DOHH2 (cell line): ENCODE results near the gene FERMT1.
"Not testable (repeated sequence)": the region's sequence is repeated elsewhere in the genome, so short reads cannot be mapped to it uniquely, and the experiment has no call there.

Experiments used
- H3F3A ChIP-seq: fragments of 200-600 bp; sonication (generic), shearing (Covaris generic); 2 replicates; pipeline ENCODE4 v1.6.0; 2016; ENCODE audit warnings: antibody characterized with exemption, mild to moderate bottlenecking; ENCODE audit not compliant: control insufficient read depth, insufficient read depth
- H3K27ac ChIP-seq: fragments of 200-600 bp; sonication (generic); 2 replicates; pipeline ENCODE4 v1.5.1; 2014; ENCODE audit warnings: low read depth, mild to moderate bottlenecking, low read length, moderate library complexity
- H3K27me3 ChIP-seq: fragments of 200-600 bp; sonication (generic); 2 replicates; pipeline ENCODE4 v1.6.1; 2014; ENCODE audit warnings: mild to moderate bottlenecking, low read length, mixed read lengths; ENCODE audit not compliant: control insufficient read depth
- H3K36me3 ChIP-seq: fragments of 200-600 bp; sonication (generic); 2 replicates; pipeline ENCODE4 v1.6.1; 2014; ENCODE audit warnings: mild to moderate bottlenecking, low read length, moderate library complexity, mixed read lengths; ENCODE audit not compliant: control insufficient read depth
- H3K4me1 ChIP-seq: fragments of 200-600 bp; sonication (generic); 2 replicates; pipeline ENCODE4 v1.6.1; 2014; ENCODE audit warnings: mild to moderate bottlenecking, low read length, mixed read lengths; ENCODE audit not compliant: control insufficient read depth
- H3K4me2 ChIP-seq: fragments of 200-600 bp; sonication (generic); 2 replicates; pipeline ENCODE4 v1.6.0; 2014; ENCODE audit warnings: mild to moderate bottlenecking, low read length, moderate library complexity
- H3K4me3 ChIP-seq: fragments of 200-600 bp; sonication (generic); 2 replicates; pipeline ENCODE4 v1.5.1; 2014; ENCODE audit warnings: mild to moderate bottlenecking, low read length, mixed read lengths
- H3K79me2 ChIP-seq: fragments of 200-600 bp; sonication (generic); 2 replicates; pipeline ENCODE4 v1.6.1; 2014; ENCODE audit warnings: mild to moderate bottlenecking, low read length, mixed read lengths; ENCODE audit not compliant: control insufficient read depth
- H3K9me2 ChIP-seq: fragments of 200-600 bp; sonication (generic); replicated peaks from 2 replicates; pipeline ENCODE4 v1.6.1; 2014; ENCODE audit warnings: mild to moderate bottlenecking, low read length, mixed read lengths; ENCODE audit not compliant: control insufficient read depth
- H3K9me3 ChIP-seq: fragments of 200-600 bp; sonication (generic); 2 replicates; pipeline ENCODE4 v1.6.1; 2014; ENCODE audit warnings: antibody characterized with exemption, low read length, mixed read lengths; ENCODE audit not compliant: control insufficient read depth, insufficient read depth
- H4K20me1 ChIP-seq: fragments of 200-600 bp; sonication (generic); 2 replicates; pipeline ENCODE4 v1.6.0; 2014; ENCODE audit warnings: low read depth, mild to moderate bottlenecking, antibody characterized with exemption, low read length, moderate library complexity; ENCODE audit not compliant: control insufficient read depth, insufficient read depth
- CTCF ChIP-seq: fragments of 200-600 bp; sonication (generic); IDR thresholded peaks from one replicate; pipeline ENCODE4 v1.5.1; 2014; ENCODE audit warnings: antibody characterized with exemption, mild to moderate bottlenecking, low read depth, low read length; ENCODE audit not compliant: poor library complexity, severe bottlenecking
- EZH2phosphoT487 ChIP-seq: fragments of 200-600 bp; sonication (generic); IDR thresholded peaks from 2 replicates; pipeline ENCODE4 v1.6.1; 2017; ENCODE audit warnings: borderline replicate concordance, mild to moderate bottlenecking, antibody characterized with exemption, low read length, moderate library complexity, mixed read lengths

Gene FERMT1

DNA sequence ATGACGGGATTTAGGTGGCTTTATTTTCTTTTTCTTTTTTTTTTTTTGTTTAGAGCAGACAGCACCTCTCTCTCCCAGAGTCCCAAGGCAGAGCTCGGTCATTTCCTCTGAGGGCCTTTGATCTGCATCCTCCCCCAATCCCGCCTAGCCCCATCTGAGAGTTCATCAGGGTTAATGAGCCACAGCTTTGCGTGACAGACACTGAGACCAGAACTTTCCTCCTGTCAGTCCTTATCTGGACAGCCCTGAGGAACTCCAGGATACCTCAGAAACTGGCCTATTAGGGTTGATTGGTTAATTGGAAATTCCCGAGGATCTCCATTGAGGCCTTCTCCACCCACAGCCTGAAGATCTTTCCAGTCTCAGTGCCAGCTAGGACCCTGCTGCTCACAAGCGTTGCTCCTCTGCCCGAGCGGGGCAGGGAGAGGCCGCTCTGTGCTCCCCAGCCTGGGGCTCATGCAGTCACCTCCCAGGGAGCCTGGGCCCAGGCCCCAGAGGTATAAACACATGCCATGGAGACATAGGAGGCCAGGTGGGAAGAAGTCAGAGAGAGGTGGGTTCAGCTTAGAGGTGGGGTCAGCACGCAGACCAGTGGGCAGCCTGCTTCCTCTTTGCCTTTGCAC, 67.6 kb downstream of the FERMT1 start:
- H3K9me3 ChIP-seq = no peaks in the 10 kb centered on the region

DNA sequence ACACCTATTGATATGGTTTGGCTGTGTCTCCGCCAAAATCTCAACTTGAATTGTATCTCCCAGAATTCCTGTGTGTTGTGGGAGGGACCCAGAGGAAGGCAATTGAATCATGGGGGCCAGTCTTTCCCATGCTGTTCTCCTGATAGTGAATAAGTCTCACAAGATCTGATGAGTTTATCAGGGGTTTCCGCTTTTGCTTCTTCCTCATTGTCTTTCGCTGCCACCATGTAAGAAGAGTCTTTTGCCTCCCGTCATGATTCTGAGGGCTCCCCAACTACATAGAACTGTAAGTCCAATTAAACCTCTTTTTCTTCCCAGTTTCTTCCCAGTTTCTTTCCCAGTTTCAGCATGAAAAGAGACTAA, 68.2 kb downstream of the FERMT1 start:
- not testable (repeated sequence) for H3K27ac ChIP-seq, H3K79me2 ChIP-seq, H3K27me3 ChIP-seq

More for the DNA sequence above, 67.6 kb downstream of the FERMT1 start:
- no peak overlapping the region for H3K4me3 ChIP-seq
- H3K27ac ChIP-seq = no peak overlapping the region
- H3K9me2 ChIP-seq = no peaks in the 10 kb centered on the region
- H3K4me2 ChIP-seq = no peak overlapping the region
- TF ChIP-seq EZH2phosphoT487 = no peak
- no peak for TF ChIP-seq CTCF
- peaks cover 9% of the 10 kb centered on the region for H3K27me3 ChIP-seq
- H3K4me1 ChIP-seq = no peaks in the 10 kb centered on the region
- no peaks in the 10 kb centered on the region for H3K36me3 ChIP-seq
- H3F3A ChIP-seq = no peaks in the 10 kb centered on the region
- no peaks in the 10 kb centered on the region for H3K79me2 ChIP-seq
- no peaks in the 10 kb centered on the region for H4K20me1 ChIP-seq

DNA sequence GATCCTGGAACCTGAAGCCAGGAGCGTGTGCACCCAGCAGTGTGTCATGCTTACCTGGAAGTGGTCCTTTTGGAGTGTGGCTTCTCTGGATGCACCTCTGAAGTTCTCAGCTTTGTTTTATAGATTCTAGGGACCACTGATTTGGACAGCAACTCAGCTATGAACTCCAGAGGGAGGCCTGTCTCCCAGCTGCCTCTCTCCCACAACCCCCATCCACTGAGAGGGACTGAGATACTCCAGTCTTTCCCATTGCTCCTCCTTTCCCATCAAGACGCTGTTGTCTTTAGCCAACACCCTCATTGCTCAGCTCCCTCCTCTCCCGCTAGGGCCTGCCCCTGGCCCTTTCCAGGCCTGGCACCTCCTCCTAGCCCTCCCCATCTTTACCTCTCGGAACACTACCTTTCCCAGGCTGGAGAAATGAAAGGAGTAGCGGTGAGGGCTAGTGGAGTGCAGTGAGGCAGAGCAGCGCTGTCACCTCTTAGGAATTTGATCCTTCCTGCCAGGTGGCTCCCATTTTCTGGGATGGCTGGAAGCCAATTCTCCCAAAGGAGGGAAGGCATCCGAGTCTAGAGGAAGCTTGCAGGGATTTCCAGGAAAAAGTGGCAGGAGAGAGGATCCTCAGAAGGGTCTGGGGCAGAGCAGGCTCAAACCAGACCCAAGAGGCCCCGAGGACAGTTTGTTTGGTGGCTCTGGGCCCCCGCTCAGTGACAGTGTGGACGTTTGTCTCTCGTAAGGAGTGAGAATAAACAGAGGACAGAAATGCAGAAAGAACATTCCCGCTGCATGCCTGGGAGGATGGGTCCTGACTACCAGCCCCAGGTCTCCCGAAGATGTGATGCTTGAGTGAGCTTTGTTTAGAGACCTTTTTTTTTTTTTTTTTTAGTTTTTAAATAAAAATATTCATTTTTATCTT, 68.8 kb downstream of the FERMT1 start, which contains the start of gene LRRN4:
Gene LRRN4 (minus strand): TSS at position 285 of the 913 bp plus-strand sequence. CDS start 1,261 bp downstream, outside the sequence.
- no peaks in the 10 kb centered on the region for H3K9me3 ChIP-seq
- H3K79me2 ChIP-seq = no peaks in the 10 kb centered on the region
- H3K4me3 ChIP-seq = no peak within 1 kb of the TSS
- H3K4me1 ChIP-seq = no peaks in the 10 kb centered on the region
- no peaks in the 10 kb centered on the region for H4K20me1 ChIP-seq
- H3K27ac ChIP-seq = no peak within 1 kb of the TSS
- peaks cover 2% of the 10 kb centered on the region; the same call in 1 of the 2 replicates for H3K27me3 ChIP-seq
- no peaks in the 10 kb centered on the region for H3K36me3 ChIP-seq
- no peak for TF ChIP-seq CTCF
- no peak for TF ChIP-seq EZH2phosphoT487
- H3K4me2 ChIP-seq = no peak within 1 kb of the TSS
- no peaks in the 10 kb centered on the region for H3K9me2 ChIP-seq
- H3F3A ChIP-seq = no peaks in the 10 kb centered on the region

More for the DNA sequence above, 68.2 kb downstream of the FERMT1 start:
- H3K4me3 ChIP-seq, H3K4me1 ChIP-seq, H3K9me2 ChIP-seq, H3K9me3 ChIP-seq, H4K20me1 ChIP-seq, H3K36me3 ChIP-seq, H3K4me2 ChIP-seq, H3F3A ChIP-seq: not testable (repeated sequence)
